GM12874 (cell line): ENCODE data around the gene DMXL2.

Experiments used
- TF ChIP-seq, protein P1 (sequence below): IDR thresholded peaks from 2 replicates; pipeline ENCODE4 v1.5.1; 2011; ENCODE audit warnings: low read depth, mild to moderate bottlenecking, control low read depth, low read length, moderate library complexity; ENCODE audit not compliant: insufficient read depth

DMXL2 gene

DNA sequence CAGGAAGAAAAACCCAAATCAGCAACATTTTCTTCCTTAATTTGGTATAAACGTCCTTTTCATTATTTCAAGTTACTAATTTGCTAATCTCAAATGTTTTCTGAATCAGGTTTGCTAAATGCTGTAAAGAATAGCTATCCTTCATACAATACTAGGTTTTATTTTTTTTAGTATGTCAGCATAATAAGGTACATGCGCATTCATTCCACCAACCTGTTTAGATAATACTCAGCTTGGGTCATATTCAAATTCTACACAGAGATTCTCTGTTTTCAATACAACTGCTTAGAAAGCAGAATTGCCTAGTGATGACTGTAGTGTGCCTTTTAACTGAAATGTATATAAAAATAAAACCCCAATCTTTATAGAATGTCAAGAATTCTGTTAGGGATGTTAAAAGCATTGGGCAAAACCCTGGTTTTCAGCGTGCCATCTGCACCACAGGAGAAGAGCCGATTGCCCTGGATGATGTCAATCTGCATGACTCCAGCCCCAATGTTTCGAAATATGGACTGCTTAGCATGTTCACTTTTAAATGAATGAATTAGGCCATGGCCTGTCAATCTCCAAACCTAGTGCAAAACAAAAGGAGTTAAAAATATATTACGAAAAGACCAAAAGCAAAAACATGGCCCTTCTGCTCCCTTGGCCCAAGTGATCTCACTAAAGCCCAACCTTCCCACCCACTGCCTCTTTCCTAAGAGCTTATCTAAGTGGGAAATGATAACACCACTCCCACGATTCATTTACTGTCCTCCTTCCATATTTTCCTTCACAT is 173.8 kb downstream of the DMXL2 start:
- TF ChIP-seq, protein P1, sequence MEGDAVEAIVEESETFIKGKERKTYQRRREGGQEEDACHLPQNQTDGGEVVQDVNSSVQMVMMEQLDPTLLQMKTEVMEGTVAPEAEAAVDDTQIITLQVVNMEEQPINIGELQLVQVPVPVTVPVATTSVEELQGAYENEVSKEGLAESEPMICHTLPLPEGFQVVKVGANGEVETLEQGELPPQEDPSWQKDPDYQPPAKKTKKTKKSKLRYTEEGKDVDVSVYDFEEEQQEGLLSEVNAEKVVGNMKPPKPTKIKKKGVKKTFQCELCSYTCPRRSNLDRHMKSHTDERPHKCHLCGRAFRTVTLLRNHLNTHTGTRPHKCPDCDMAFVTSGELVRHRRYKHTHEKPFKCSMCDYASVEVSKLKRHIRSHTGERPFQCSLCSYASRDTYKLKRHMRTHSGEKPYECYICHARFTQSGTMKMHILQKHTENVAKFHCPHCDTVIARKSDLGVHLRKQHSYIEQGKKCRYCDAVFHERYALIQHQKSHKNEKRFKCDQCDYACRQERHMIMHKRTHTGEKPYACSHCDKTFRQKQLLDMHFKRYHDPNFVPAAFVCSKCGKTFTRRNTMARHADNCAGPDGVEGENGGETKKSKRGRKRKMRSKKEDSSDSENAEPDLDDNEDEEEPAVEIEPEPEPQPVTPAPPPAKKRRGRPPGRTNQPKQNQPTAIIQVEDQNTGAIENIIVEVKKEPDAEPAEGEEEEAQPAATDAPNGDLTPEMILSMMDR = no peak

DNA sequence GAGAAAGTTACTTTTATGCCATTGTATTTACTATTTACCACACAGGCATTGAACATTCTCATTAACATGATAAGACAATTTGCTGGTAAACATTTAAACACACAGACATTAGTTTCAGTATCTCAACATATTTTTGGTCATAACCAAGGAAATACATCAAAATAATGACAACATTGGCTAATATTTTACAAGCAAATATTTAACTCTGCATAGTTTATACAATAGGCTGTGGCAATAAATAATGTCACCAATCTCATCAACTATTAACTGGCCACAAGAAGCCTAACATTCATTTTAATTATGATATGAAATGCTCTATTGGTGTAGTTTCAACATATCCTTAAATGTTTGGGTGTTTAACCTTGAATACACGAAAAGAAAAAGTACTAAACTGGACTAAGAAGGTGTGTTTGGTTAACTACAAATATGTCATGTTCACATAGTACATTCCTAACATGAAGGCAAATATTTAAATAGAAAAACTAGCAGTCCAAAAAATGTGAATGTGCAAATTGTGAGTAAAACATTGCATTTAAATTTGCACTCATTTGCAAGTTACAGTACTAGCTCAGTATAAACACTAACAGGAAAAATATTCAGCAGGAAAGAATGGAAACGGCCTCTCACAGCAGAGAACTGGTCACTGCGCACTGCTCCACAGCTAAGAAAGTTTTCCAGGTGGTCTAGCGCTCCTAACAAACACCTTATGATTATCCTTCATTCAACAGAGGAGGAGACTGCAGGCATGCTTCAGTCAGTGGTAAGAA is 174.5 kb downstream of the DMXL2 start:
- TF ChIP-seq, protein P1 = no peak

DNA sequence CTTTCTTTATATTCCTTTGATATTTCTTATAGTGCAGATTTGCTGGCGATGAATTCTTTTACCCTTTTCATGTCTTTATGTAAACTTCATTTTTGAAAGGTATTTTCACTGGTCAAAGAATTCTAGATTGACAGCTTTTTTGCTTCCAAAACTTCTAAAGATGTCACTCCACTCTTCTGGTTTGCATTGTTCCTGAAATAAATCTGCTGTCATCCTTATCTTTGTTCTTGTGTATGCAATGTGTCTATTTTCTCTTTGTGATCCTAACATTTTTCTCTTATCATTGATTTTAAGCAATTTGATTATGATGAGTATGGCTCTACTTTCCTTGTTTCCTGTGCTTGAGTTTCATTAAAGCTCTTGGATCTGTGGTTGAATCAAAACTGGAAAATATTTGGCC is 177.8 kb downstream of the DMXL2 start:
- TF ChIP-seq, protein P1 = no peak

DNA sequence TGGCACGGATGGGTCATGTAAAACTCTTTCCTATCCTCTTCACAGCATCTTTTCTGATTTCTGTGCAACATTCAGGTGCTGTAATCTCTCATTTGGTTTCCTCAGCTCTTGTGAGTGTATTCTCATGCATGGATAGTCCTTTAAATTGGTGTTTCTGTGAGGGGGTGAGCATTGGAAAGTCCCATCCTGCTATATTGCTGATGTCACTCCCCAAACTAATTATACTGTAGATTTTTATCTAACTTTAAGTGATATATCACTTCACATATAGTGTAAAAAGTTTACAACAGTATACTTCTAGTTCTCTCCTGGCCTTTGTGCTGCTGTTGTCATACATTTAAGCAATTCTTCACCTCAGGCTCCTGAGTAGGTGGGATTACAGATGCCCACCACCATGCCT is 178.5 kb downstream of the DMXL2 start:
- TF ChIP-seq, protein P1 = no peak

DNA sequence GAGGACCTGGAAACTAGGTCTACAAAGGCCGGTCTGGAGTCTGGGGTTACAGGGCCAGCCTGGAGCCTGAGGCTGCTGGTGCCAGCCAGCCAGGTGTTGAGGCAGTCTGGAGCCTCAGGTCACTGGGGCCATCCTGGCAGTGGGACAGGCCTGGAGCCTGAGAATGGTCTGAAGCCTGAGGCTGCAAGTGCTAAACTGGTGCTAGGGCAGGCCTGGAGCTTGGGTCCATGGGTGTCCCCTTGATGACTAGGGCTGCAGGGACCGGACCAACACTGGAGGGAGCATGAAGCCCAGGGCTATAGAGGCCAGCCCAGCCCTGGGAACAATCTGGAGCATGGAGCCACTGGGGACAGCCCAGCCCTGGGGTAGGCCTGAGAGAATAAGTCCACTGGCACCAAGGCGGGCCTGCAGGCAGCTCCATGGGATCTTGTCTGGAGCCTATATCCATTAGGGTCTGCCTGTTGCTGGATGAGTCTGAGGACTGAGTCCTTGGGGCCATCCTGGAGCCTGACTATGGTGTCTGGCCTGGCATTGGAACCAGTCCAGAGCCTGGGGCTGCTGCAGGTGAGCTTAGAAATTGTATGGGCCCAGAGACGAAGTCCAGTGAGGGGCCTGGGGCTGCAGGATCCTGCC is 179.2 kb downstream of the DMXL2 start:
- TF ChIP-seq, protein P1 = no peak

DNA sequence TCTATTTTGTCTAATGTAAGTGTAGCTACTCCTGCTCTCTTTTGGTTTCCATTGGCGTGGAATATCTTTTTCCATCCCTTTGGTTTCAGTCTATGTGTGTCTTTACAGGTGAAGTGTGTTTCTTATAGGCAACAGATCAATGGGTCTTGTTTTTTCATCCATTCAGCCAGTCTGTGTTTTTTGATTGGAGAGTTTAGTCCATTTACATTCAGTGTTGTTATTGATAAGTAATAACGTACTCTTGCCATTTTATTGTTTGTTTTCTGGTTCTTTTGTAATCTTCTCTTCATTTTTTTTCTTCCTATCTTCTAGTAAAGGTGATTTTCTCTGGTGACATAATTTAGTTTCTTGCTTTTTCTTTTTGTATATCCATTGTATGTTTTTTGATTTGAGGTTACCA is 184.0 kb downstream of the DMXL2 start:
- TF ChIP-seq, protein P1 = no peak

DNA sequence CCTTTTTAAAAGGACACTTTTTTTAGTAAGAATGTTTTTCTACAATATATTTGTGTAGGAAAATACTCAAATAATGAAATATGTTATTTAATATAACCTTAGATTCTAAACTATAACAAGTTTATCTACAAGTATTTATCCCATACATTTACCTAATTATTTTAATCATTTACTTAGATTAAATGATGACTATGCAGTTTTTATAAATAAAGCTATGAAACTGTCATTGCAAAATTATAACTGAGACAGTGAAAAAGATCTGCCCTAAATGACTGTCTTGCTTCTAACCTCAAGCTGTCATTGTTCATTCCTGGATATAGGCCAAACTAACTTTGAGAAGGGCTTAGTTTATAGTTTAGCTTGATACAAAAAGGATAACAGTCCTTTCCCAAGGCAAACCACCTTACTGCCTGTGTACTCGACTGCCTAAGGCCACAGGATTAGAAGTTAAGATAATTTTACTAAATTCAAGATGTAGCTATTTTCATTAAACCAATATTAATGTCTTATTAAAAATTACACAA is 197.0 kb downstream of the DMXL2 start:
- TF ChIP-seq, protein P1 = no peak
